KMS-11 (cell line): ENCODE measurements around the gene AGAP1.

Experiments used
- H2AFZ ChIP-seq: fragments of 200-600 bp; sonication (generic); 2 replicates; pipeline ENCODE4 v1.6.1; 2016; ENCODE audit warnings: antibody characterized with exemption, mixed run types, low read depth
- H3K27ac ChIP-seq: fragments of 200-600 bp; sonication (generic); 2 replicates; pipeline ENCODE4 v1.6.1; 2016; ENCODE audit warnings: mild to moderate bottlenecking, mixed run types
- H3K27me3 ChIP-seq: fragments of 200-600 bp; sonication (generic); 2 replicates; pipeline ENCODE4 v1.6.1; 2017; ENCODE audit warnings: mild to moderate bottlenecking, low read depth, mixed run types, moderate library complexity; ENCODE audit not compliant: insufficient read depth
- H3K36me3 ChIP-seq: fragments of 200-600 bp; sonication (generic); 2 replicates; pipeline ENCODE4 v1.6.1; 2017; ENCODE audit warnings: mild to moderate bottlenecking, mixed run types; ENCODE audit not compliant: insufficient read depth
- H3K4me1 ChIP-seq: fragments of 200-600 bp; sonication (generic); 2 replicates; pipeline ENCODE4 v1.6.1; 2016; ENCODE audit warnings: mild to moderate bottlenecking, low read depth, mixed run types; ENCODE audit not compliant: poor library complexity, severe bottlenecking
- H3K4me2 ChIP-seq: fragments of 200-600 bp; sonication (generic); 2 replicates; pipeline ENCODE4 v1.7.0; 2016; ENCODE audit warnings: mild to moderate bottlenecking, mixed run types
- H3K4me3 ChIP-seq: fragments of 200-600 bp; sonication (generic); IDR thresholded peaks from 2 replicates; pipeline ENCODE4 v1.6.1; 2017; ENCODE audit warnings: low read depth, low read length, mixed read lengths; ENCODE audit not compliant: insufficient read depth
- H3K79me2 ChIP-seq: fragments of 200-600 bp; sonication (generic); 2 replicates; pipeline ENCODE4 v1.6.1; 2016; ENCODE audit warnings: low read depth, mixed run types; ENCODE audit not compliant: insufficient read depth
- H3K9ac ChIP-seq: fragments of 200-600 bp; sonication (generic); 2 replicates; pipeline ENCODE4 v1.6.1; 2016; ENCODE audit warnings: mild to moderate bottlenecking, mixed run types
- H4K20me1 ChIP-seq: fragments of 200-600 bp; sonication (generic); 2 replicates; pipeline ENCODE4 v1.6.1; 2016; ENCODE audit warnings: mild to moderate bottlenecking, mixed run types; ENCODE audit not compliant: insufficient read depth
- CTCF ChIP-seq: fragments of 200-600 bp; sonication (generic); conservative IDR thresholded peaks from 2 replicates; pipeline ENCODE4 v1.6.1; 2017; ENCODE audit warnings: low read depth, mild to moderate bottlenecking, antibody characterized with exemption, low read length, moderate library complexity, mixed read lengths

AGAP1 gene

GRCh38 chr2:235705296-235705695, 211.5 kb downstream of the AGAP1 start:
- H3K79me2 ChIP-seq = peaks cover 21% of the 10 kb centered on the region; the same call in 1 of the 2 replicates
- H4K20me1 ChIP-seq = no peaks in the 10 kb centered on the region
- H3K27ac ChIP-seq = no peak overlapping the region
- H3K9ac ChIP-seq = no peak overlapping the region
- no peak overlapping the region for H2AFZ ChIP-seq
- peaks cover 5% of the 10 kb centered on the region for H3K4me1 ChIP-seq
- H3K27me3 ChIP-seq = no peaks in the 10 kb centered on the region
- H3K36me3 ChIP-seq = no peaks in the 10 kb centered on the region
- no peak overlapping the region for H3K4me3 ChIP-seq
- TF ChIP-seq CTCF = no peak
- H3K4me2 ChIP-seq = no peak overlapping the region

GRCh38 chr2:235706506-235706905, 212.7 kb downstream of the AGAP1 start:
- Histone ChIP-seq H3K27me3 (no peaks in the 10 kb centered on the region), H4K20me1 (no peaks in the 10 kb centered on the region), H3K4me1 (peaks cover 5% of the 10 kb centered on the region), H3K4me3 (no peak overlapping the region), H3K4me2 (no peak overlapping the region), H3K27ac (no peak overlapping the region), H3K79me2 (peaks cover 21% of the 10 kb centered on the region; the same call in 1 of the 2 replicates), H3K36me3 (no peaks in the 10 kb centered on the region), H3K9ac (no peak overlapping the region), H2AFZ (no peak overlapping the region)
- TF ChIP-seq CTCF = no peak

GRCh38 chr2:235707411-235708096, 213.7 kb downstream of the AGAP1 start:
- no peaks in the 10 kb centered on the region for H3K36me3 ChIP-seq
- no peaks in the 10 kb centered on the region for H3K27me3 ChIP-seq
- H3K4me3 ChIP-seq = no peak overlapping the region
- H3K4me1 ChIP-seq = peaks cover 5% of the 10 kb centered on the region
- H2AFZ ChIP-seq = no peak overlapping the region
- no peak overlapping the region for H3K27ac ChIP-seq
- no peaks in the 10 kb centered on the region for H4K20me1 ChIP-seq
- no peak overlapping the region for H3K4me2 ChIP-seq
- no peak overlapping the region for H3K9ac ChIP-seq
- H3K79me2 ChIP-seq = peaks cover 15% of the 10 kb centered on the region; the same call in 1 of the 2 replicates
- TF ChIP-seq CTCF = no peak

- no peak for TF ChIP-seq CTCF
- Histone ChIP-seq H3K9ac (no peak overlapping the region), H3K4me3 (no peak overlapping the region), H3K27ac (no peak overlapping the region), H3K79me2 (peaks cover 7% of the 10 kb centered on the region; the same call in 1 of the 2 replicates), H2AFZ (no peak overlapping the region), H3K27me3 (no peaks in the 10 kb centered on the region), H3K4me2 (no peak overlapping the region), H4K20me1 (no peaks in the 10 kb centered on the region), H3K36me3 (no peaks in the 10 kb centered on the region), H3K4me1 (peaks cover 5% of the 10 kb centered on the region)
Observed at GRCh38 chr2:235709124-235709813, 215.4 kb downstream of the AGAP1 start.
